ENCODE data around the gene PHKG1.

Gene PHKG1

DNA sequence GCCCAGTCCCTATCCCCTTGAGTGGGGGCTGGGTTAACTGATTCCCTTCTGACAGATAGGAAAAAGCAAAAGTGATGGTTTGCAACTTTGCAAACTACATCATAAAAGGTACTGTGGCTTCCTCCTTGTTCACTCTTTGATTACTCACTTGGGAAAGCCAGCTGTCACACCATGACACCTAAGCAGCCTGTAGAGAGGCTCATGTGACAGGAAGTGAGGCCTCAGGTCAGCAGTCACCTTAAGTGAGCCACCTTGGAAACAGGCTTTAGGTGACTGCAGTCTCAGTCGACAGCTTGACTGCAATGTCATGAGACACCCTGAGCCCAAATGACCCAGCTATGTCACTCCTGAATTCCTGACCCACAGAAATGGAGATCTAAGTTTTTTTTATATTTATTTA lies 17.9 kb upstream of the PHKG1 start:
- Histone ChIP-seq H3K27me3 (ENCODE audit: insufficient read depth, poor library complexity, severe bottlenecking) (no peaks in the 10 kb centered on the region), H3K4me3 (replicated peaks; ENCODE audit: insufficient read depth, low read length) (no peak overlapping the region), H3K27ac (replicated peaks) (no peak overlapping the region)
- no peak for TF ChIP-seq POLR2AphosphoS5 (IDR thresholded peaks at IDR 0.05; ENCODE audit: low read depth)
- no peak for TF ChIP-seq REST (IDR thresholded peaks at IDR 0.05; ENCODE audit: insufficient replicate concordance, low read depth)
- TF ChIP-seq GABPA (IDR thresholded peaks at IDR 0.05; ENCODE audit: low read depth), result no peak
- TF ChIP-seq, protein P1, sequence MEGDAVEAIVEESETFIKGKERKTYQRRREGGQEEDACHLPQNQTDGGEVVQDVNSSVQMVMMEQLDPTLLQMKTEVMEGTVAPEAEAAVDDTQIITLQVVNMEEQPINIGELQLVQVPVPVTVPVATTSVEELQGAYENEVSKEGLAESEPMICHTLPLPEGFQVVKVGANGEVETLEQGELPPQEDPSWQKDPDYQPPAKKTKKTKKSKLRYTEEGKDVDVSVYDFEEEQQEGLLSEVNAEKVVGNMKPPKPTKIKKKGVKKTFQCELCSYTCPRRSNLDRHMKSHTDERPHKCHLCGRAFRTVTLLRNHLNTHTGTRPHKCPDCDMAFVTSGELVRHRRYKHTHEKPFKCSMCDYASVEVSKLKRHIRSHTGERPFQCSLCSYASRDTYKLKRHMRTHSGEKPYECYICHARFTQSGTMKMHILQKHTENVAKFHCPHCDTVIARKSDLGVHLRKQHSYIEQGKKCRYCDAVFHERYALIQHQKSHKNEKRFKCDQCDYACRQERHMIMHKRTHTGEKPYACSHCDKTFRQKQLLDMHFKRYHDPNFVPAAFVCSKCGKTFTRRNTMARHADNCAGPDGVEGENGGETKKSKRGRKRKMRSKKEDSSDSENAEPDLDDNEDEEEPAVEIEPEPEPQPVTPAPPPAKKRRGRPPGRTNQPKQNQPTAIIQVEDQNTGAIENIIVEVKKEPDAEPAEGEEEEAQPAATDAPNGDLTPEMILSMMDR (IDR thresholded peaks at IDR 0.05; ENCODE audit: insufficient read depth, low read length), result no peak
- TF ChIP-seq SPI1 (IDR thresholded peaks at IDR 0.05; ENCODE audit: borderline replicate concordance, low read depth), result no peak
- no peak for DNase-seq (ENCODE audit: low read depth in 1 of 2, low spot score in 1 of 2)

DNA sequence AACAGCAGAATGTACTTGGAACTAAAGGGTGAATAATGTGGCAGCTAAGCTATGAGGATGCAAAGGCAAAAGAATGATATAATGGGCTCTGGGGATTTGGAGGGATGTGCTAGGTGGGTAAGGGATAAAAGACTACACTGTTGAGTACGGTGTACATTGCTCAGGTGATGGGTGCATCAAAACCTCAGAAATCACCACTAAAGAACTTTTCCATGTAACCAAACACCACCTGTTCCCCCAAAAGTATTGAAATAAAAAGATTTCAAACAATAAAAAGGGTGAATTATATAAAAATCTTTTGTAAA lies 15.2 kb upstream of the PHKG1 start:
- H3K27me3 ChIP-seq (ENCODE audit: insufficient read depth, poor library complexity, severe bottlenecking), result no peaks in the 10 kb centered on the region
- no peak for TF ChIP-seq REST (IDR thresholded peaks at IDR 0.05; ENCODE audit: insufficient replicate concordance, low read depth)
- TF ChIP-seq GABPA (IDR thresholded peaks at IDR 0.05; ENCODE audit: low read depth), result no peak
- TF ChIP-seq SPI1 (IDR thresholded peaks at IDR 0.05; ENCODE audit: borderline replicate concordance, low read depth), result no peak
- TF ChIP-seq, protein P1 (IDR thresholded peaks at IDR 0.05; ENCODE audit: insufficient read depth, low read length), result no peak
- no peak for TF ChIP-seq POLR2AphosphoS5 (IDR thresholded peaks at IDR 0.05; ENCODE audit: low read depth)
- no peak overlapping the region for H3K4me3 ChIP-seq (replicated peaks; ENCODE audit: insufficient read depth, low read length)
- DNase-seq (ENCODE audit: low read depth in 1 of 2, low spot score in 1 of 2), result no peak
- no peak overlapping the region for H3K27ac ChIP-seq (replicated peaks)

- H3K27ac ChIP-seq (replicated peaks), result peak within 1 kb of the TSS; percentile 90
- no peaks in the 10 kb centered on the region for H3K27me3 ChIP-seq (ENCODE audit: insufficient read depth, poor library complexity, severe bottlenecking)
- DNase-seq (ENCODE audit: low read depth in 1 of 2, low spot score in 1 of 2), result peak; percentile 98
- TF ChIP-seq GABPA (IDR thresholded peaks at IDR 0.05; ENCODE audit: low read depth) (peak; percentile 91), POLR2AphosphoS5 (IDR thresholded peaks at IDR 0.05; ENCODE audit: low read depth) (peak; percentile 75), SPI1 (IDR thresholded peaks at IDR 0.05; ENCODE audit: borderline replicate concordance, low read depth) (peak; percentile 38; the same call in 1 of the 2 replicates), REST (IDR thresholded peaks at IDR 0.05; ENCODE audit: insufficient replicate concordance, low read depth) (peak; percentile 67)
- TF ChIP-seq, protein P1 (IDR thresholded peaks at IDR 0.05; ENCODE audit: insufficient read depth, low read length), result no peak
- peak within 1 kb of the TSS; percentile 93 for H3K4me3 ChIP-seq (replicated peaks; ENCODE audit: insufficient read depth, low read length)
These were observed 13.6 kb upstream of the PHKG1 start, which contains the start of gene CHCHD2 for GRCh38 chr7:56106108-56107073. TSS of gene CHCHD2 (minus strand) at chr7:56106476. CDS start at chr7:56106413, 63 bp downstream.
